Cardiac fibroblast (primary cell): ENCODE results near the gene DNASE1L2.
"Not testable (repeated sequence)": the region's sequence is repeated elsewhere in the genome, so short reads cannot be mapped to it uniquely, and the experiment has no call there.

ENCODE experiments used
- DNase-seq, 2 donors: peaks; one replicate each; pipeline versions ENCODE4 v3.0.0 to v3.0.0-alpha.2; 2010; ENCODE audit warnings: low read depth in 2 of 2
- H3K4me3 ChIP-seq, 2 donors: replicated peaks in 1 of 2; 1 replicate in 1 of 2; 2 replicates in 1 of 2; pipeline ENCODE4 v1.5.1; 2011; ENCODE audit warnings: low read depth in 2 of 2, low read length in 2 of 2, mild to moderate bottlenecking in 2 of 2, moderate library complexity in 1 of 2
- CTCF ChIP-seq: IDR thresholded peaks from one replicate; pipeline ENCODE4 v1.5.1; 2011; ENCODE audit warnings: low read depth, mild to moderate bottlenecking, low read length, inconsistent platforms

The DNASE1L2 gene

GRCh38 chr16:2196981-2197511, 39.2 kb upstream of the DNASE1L2 start:
- no peak for TF ChIP-seq CTCF
- DNase-seq = no peak
- no peak overlapping the region for H3K4me3 ChIP-seq

- DNase-seq = no peak
- no peak overlapping the region for H3K4me3 ChIP-seq
- no peak for TF ChIP-seq CTCF
Measured at GRCh38 chr16:2197765-2198164, 38.5 kb upstream of the DNASE1L2 start.

- H3K4me3 ChIP-seq = no peak overlapping the region
- no peak for DNase-seq
- TF ChIP-seq CTCF = no peak
Measured at GRCh38 chr16:2198283-2198682, 38.0 kb upstream of the DNASE1L2 start.

GRCh38 chr16:2199095-2199494, 37.1 kb upstream of the DNASE1L2 start:
- TF ChIP-seq CTCF = no peak
- no peak for DNase-seq
- no peak overlapping the region for H3K4me3 ChIP-seq

- H3K4me3 ChIP-seq = no peak overlapping the region
- no peak for DNase-seq
- no peak for TF ChIP-seq CTCF
Measured at GRCh38 chr16:2199621-2200139, 36.6 kb upstream of the DNASE1L2 start.

- DNase-seq = no peak
- no peak for TF ChIP-seq CTCF
- no peak overlapping the region for H3K4me3 ChIP-seq
Measured at GRCh38 chr16:2200313-2200712, 35.9 kb upstream of the DNASE1L2 start.

- not testable (repeated sequence) for H3K4me3 ChIP-seq, DNase-seq
Measured at GRCh38 chr16:2203119-2203688, 33.0 kb upstream of the DNASE1L2 start.
